Activated naive CD4-positive, alpha-beta T cell treated with anti-CD3 and anti-CD28 coated beads, Interleukin-2, amount 10 ng/mL, durations not matched to agents 7 days and 5 days (primary cell): ENCODE measurements around the gene U2AF1.
"Not testable (repeated sequence)": the region's sequence is repeated elsewhere in the genome, so short reads cannot be mapped to it uniquely, and the experiment has no call there.

Experiments used
- CTCF ChIA-PET: fragments of 350-600 bp; sonication (Branson Sonifier 250); formaldehyde crosslinking; loops from one replicate; lab custom pipeline; 2021; ENCODE audit warnings: antibody characterized with exemption; lab: Charles Lee
- DNase-seq: peaks from one replicate; pipeline ENCODE4 v3.0.0-alpha.2; 2020
- H3K27ac Mint-ChIP-seq: one replicate; pipeline ENCODE4 v1.8.0; 2021; ENCODE audit warnings: mild to moderate bottlenecking, moderate library complexity, mixed read lengths
- H3K27me3 Mint-ChIP-seq: one replicate; pipeline ENCODE4 v1.8.0; 2021; ENCODE audit warnings: mild to moderate bottlenecking, mixed read lengths
- H3K36me3 Mint-ChIP-seq: one replicate; pipeline ENCODE4 v1.8.0; 2021; ENCODE audit warnings: mixed read lengths
- H3K4me1 Mint-ChIP-seq: one replicate; pipeline ENCODE4 v1.8.0; 2021; ENCODE audit warnings: mixed read lengths
- H3K4me3 Mint-ChIP-seq: one replicate; pipeline ENCODE4 v1.8.0; 2021; ENCODE audit warnings: mild to moderate bottlenecking, moderate library complexity, mixed read lengths
- H3K9me3 Mint-ChIP-seq: one replicate; pipeline ENCODE4 v1.8.0; 2021; ENCODE audit warnings: mixed read lengths

U2AF1 gene

GRCh38 chr21:43102281-43102680, 5.1 kb downstream of the U2AF1 start:
- H3K4me3 Mint-ChIP-seq, DNase-seq, CTCF ChIA-PET, H3K36me3 Mint-ChIP-seq, H3K9me3 Mint-ChIP-seq, H3K4me1 Mint-ChIP-seq, H3K27ac Mint-ChIP-seq, H3K27me3 Mint-ChIP-seq: not testable (repeated sequence)

DNA sequence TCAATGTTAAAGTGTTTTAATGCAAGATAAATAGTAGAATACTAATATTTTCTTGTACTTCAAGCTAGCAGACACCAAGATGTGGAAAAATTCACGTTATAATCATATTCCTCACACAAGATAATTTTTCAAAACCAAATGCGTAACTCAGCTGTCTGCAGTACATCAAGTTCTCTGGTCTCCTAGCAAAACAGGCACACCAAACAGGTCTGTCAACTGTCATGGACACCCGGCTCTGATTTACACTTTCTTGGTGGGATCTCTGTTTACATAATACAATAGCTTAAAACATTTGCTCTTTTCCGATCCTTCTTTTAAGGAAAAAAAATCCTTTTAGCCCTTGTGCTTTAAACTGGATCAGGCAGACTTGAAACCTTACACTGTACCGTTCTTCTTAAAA, 5.7 kb downstream of the U2AF1 start:
- DNase-seq, CTCF ChIA-PET, H3K4me3 Mint-ChIP-seq, H3K27ac Mint-ChIP-seq, H3K4me1 Mint-ChIP-seq, H3K36me3 Mint-ChIP-seq, H3K9me3 Mint-ChIP-seq, H3K27me3 Mint-ChIP-seq: not testable (repeated sequence)

DNA sequence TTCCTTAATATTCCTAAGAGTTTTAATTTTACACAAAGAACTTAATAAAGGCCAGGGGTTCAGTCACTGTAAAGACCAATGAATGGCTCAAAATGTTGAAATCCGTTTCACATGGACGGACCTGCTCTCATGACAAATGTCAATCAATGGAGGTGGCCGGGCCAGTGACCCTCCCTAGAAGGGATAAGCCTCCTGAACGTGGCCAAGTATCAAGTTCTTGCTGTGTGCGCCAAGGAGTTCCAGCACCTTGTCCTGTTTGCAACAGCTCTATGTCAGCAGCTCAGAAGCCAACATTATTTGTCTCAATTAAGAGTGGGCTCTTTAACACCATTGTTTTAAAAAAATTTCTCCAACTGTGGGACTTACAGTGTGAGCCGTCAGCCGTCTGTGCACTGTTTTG, 6.4 kb downstream of the U2AF1 start:
- H3K4me1 Mint-ChIP-seq, H3K27ac Mint-ChIP-seq, H3K36me3 Mint-ChIP-seq, H3K9me3 Mint-ChIP-seq, H3K4me3 Mint-ChIP-seq, H3K27me3 Mint-ChIP-seq, CTCF ChIA-PET, DNase-seq: not testable (repeated sequence)

DNA sequence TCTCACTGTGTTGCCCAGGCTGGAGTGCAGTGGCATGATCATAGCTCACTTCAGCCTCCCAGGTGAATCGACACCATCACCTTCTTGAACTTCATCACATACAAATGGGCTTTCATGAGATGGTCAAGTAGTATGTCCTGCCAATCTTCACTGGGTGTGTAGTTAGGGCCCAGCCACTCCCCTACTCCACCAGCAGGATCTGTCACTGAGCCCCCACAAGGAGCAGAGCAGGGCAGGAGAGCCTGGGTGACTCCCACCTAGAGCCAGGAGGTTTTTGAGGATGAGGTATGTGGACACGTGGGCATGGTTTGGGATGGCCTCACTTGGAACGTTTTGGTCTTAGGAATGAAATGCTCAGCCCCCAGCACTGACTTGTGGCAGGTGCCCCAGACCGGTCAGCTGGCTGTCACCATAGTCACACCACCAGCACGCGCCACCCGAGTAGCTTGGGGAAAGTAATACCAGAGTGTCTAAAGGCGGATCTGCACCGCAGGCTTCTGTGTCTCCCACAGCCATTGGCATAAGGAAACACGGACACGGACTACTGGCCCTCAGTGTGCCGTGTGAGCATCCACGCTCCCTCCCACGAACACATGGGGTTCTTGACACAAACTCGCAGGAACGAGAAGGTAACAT, 15.3 kb downstream of the U2AF1 start:
- H3K27me3 Mint-ChIP-seq, H3K4me1 Mint-ChIP-seq, H3K27ac Mint-ChIP-seq, H3K9me3 Mint-ChIP-seq, H3K36me3 Mint-ChIP-seq, H3K4me3 Mint-ChIP-seq, CTCF ChIA-PET, DNase-seq: not testable (repeated sequence)

DNA sequence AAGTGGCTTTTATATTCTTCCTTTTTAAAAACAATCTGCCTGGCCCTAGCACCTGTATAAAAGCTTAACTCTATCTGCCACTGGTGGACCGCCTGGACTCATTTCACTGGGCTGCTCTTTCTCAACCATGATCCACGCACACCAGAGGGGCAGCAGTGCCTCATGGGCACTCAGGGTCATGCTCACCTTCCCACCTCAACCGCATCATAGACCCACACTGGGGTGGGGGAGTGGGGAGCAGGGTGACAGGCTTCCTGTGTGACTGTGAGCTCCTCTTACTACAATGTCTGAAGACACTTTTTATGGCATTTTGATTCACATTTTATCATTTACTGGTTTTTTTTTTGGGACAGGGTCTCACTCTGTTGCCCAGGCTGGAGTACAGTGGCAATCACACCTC, 16.4 kb downstream of the U2AF1 start:
- H3K4me1 Mint-ChIP-seq, H3K27me3 Mint-ChIP-seq, H3K27ac Mint-ChIP-seq, H3K9me3 Mint-ChIP-seq, H3K36me3 Mint-ChIP-seq, H3K4me3 Mint-ChIP-seq, CTCF ChIA-PET: not testable (repeated sequence)
- peak; percentile 8 for DNase-seq

DNA sequence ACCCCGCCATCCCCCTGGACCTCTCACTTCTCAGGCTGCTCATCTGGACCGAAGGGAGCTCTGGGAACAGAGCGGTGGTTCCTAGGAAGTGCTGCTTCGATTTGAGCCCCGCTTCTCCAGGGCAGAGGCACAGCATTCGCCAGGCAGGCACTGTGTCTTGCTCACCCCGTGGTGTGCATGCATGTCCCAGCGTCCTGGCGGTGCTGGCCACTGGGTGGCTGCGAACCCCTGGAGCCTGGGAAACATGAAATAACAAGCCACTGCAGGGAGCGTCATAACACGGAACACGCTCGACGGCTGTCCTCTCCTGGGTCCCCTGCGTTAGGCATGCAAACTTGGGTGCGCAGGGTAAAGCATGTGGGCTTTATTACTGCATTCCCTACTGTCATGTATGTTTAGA, 17.9 kb downstream of the U2AF1 start:
- CTCF ChIA-PET = not testable (repeated sequence)

DNA sequence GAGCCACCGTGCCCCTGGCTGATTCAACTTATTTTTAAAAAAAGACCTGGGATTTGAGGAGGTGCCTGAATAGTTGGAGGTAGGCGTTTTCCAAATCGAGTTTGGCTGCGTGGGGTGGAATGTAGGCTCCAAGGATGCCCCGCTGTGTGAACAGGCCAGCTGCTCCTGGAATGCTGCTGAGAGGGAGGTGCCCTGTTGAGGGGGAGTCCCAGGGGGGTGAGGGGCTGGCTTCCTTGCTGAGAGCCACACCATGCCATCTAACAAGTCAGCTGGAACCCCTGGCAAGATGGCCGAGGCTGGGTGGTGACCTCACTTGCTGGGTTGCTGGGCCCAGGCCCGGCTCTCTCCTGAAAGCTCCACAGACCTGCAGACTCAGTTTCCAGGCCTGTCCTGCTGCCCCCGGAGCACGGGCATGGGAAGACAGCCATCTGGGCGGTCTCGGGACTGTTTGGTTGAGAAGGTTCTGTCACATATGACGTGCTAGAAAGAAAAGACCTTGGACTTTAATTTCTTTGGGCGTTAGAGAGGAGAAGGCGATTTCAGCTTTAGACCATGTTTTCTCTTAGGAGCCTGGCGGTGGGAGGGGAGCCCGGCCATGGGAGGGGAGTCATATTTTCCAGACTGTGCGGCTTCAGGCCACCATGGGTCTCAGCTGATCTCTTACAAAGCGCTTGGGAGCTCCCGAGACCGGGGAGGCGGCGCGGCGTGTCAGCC, 24.6 kb downstream of the U2AF1 start:
- H3K9me3 Mint-ChIP-seq, H3K4me3 Mint-ChIP-seq, H3K36me3 Mint-ChIP-seq, H3K27me3 Mint-ChIP-seq, H3K4me1 Mint-ChIP-seq, CTCF ChIA-PET, H3K27ac Mint-ChIP-seq, DNase-seq: not testable (repeated sequence)

More for the DNA sequence above, 17.9 kb downstream of the U2AF1 start:
- H3K4me3 Mint-ChIP-seq, DNase-seq, H3K9me3 Mint-ChIP-seq, H3K4me1 Mint-ChIP-seq, H3K27ac Mint-ChIP-seq, H3K36me3 Mint-ChIP-seq, H3K27me3 Mint-ChIP-seq: not testable (repeated sequence)

DNA sequence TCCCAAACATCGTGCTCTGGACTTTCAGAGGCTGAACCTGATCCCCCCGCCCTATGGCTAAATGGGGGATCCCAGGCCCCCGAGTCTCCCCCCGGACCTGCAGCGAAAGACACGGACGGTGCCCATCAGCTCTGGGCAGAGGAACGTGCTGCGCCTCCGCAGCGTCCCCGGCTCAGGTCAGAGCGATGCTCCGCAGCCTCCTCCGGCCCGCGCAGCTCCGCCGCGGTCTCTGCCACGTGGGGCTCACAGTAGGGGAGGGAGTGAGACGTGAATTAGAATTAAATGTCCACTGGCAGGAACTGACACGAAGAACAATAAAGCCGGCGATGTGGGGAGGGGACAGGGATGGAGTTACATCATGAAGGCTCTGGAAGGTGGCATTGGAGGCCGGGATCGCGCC, 30.7 kb downstream of the U2AF1 start:
- H3K27ac Mint-ChIP-seq, H3K4me3 Mint-ChIP-seq, H3K9me3 Mint-ChIP-seq, H3K27me3 Mint-ChIP-seq, CTCF ChIA-PET, H3K4me1 Mint-ChIP-seq, H3K36me3 Mint-ChIP-seq, DNase-seq: not testable (repeated sequence)

DNA sequence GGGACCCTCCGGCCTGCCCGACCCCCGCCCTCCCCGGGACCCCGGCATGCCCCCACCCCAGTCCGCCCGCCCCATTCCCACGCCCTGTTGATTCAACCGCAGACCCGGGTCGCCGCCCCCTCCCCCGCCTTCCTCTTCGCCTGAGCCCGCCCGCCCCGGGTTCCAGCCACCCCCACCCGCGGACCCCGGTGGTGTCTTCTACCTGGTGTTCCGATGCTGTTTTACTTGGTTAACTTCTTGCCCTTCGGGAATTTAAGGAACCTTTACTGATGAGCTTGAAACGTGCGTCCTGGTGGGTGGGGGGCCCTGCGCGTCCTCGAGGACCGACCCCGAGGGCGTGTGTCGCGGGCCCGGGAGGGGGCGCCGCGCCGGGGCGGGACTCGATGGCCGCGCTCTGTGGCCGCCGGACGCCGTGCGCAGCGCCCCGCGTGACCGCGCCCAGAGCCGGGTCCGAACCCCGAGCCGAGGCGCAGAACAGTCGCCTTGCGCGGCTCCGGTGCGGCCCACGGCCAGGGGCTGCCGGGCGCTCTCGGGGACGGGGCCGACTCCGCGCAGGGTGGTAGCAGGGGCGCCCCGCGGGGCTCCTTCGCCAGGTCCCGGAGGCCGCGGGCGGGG, 31.2 kb downstream of the U2AF1 start:
- CTCF ChIA-PET, H3K27ac Mint-ChIP-seq, H3K4me3 Mint-ChIP-seq, H3K36me3 Mint-ChIP-seq, H3K9me3 Mint-ChIP-seq, H3K27me3 Mint-ChIP-seq, DNase-seq, H3K4me1 Mint-ChIP-seq: not testable (repeated sequence)

GRCh38 chr21:43075170-43076022, 32.0 kb downstream of the U2AF1 start, which contains the start of gene CBS:
CBS (minus strand) TSS chr21:43075835; CDS start chr21:43072193, 3,642 bp downstream.
- H3K36me3 Mint-ChIP-seq, H3K27ac Mint-ChIP-seq, H3K27me3 Mint-ChIP-seq, H3K9me3 Mint-ChIP-seq, H3K4me1 Mint-ChIP-seq, DNase-seq, H3K4me3 Mint-ChIP-seq, CTCF ChIA-PET: not testable (repeated sequence)

GRCh38 chr21:43074401-43075169, 32.8 kb downstream of the U2AF1 start:
- H3K4me1 Mint-ChIP-seq, DNase-seq, H3K36me3 Mint-ChIP-seq, H3K4me3 Mint-ChIP-seq, H3K27ac Mint-ChIP-seq, H3K27me3 Mint-ChIP-seq, CTCF ChIA-PET, H3K9me3 Mint-ChIP-seq: not testable (repeated sequence)

- H3K27ac Mint-ChIP-seq, CTCF ChIA-PET, H3K4me3 Mint-ChIP-seq, H3K4me1 Mint-ChIP-seq, H3K9me3 Mint-ChIP-seq, H3K36me3 Mint-ChIP-seq, H3K27me3 Mint-ChIP-seq, DNase-seq: not testable (repeated sequence)
Measured at GRCh38 chr21:43072742-43073141, 34.6 kb downstream of the U2AF1 start.

DNA sequence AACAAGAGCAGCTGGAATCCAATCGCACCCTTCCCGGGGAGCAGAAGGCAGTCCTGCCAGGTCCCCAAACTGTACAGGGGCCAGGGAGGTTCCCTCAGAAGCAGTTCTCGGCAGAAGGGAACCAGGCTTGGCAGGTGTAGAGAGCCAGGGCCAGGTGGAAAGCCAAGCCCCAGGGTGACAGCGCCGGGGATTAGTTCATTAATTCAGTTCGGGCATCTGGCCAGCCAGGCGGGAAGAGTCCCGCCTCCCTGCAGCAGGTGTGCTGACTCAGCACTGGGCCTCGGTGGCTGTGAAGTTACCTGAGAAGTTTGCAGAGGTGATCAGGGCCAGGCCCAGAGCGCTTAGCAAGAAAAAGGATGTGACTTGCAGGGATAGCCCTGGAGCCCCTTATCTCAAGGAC, 37.7 kb downstream of the U2AF1 start:
- CTCF ChIA-PET, H3K27me3 Mint-ChIP-seq, H3K27ac Mint-ChIP-seq, H3K4me3 Mint-ChIP-seq, H3K4me1 Mint-ChIP-seq, H3K9me3 Mint-ChIP-seq, DNase-seq, H3K36me3 Mint-ChIP-seq: not testable (repeated sequence)

GRCh38 chr21:43068065-43068464, 39.3 kb downstream of the U2AF1 start:
- H3K9me3 Mint-ChIP-seq, H3K4me3 Mint-ChIP-seq, DNase-seq, H3K27ac Mint-ChIP-seq, H3K4me1 Mint-ChIP-seq, H3K27me3 Mint-ChIP-seq, H3K36me3 Mint-ChIP-seq, CTCF ChIA-PET: not testable (repeated sequence)
